Endometrium (tissue), 2 donors: ENCODE results near the gene STRIP1.
"Not testable (repeated sequence)": the region's sequence is repeated elsewhere in the genome, so short reads cannot be mapped to it uniquely, and the experiment has no call there.

Source experiments
- FAIRE-seq: peaks from 2 replicates; lab custom pipeline; 2012; peaks lifted over from hg19 to GRCh38; lab: Jason Lieb, UNC
- donor health status: control.
- donor health status: control.

STRIP1 gene

DNA sequence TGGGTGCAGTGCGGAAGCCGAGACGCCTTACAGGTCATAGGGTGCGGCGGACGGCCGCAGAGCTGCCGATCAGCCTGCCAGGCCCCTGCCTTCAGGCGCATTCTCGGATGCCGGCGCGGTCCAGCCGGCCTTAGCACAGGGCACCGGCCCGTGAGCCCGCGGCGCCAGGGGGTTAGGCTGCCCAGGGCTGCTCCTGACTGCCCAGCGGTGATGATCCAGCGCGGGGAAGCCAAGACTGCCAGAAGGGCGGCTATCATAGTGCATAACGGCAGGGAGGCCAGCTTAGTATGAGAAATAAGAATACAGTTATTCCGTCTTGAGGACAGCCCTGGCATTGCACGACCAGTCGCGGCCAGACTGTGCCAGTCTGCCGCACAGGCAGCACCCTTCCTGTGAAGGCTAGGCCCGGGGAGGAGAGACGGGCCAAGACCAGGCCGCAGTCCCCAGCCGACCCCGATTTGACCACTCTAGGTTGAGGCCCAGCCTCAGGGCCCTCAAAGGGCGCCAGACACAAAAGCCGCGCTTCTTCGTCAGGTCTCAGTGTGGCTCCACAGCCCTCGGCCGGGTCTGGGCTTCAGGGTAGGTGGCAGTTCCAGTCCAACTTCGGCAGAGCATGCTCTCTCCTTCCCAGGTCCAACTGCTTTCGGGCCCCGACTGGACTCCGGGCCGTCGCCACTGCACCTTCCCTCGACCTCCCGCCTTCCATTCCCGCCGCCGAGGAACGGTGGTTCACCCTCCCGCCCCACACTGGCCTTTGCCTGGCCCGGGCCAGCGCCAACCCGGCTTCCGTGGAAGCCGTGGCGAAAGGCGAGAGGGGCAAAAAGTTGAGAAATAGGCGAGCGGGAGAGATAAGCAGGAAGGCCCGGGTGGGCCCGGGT is 35.2 kb downstream of the STRIP1 start:
- no peak for FAIRE-seq

DNA sequence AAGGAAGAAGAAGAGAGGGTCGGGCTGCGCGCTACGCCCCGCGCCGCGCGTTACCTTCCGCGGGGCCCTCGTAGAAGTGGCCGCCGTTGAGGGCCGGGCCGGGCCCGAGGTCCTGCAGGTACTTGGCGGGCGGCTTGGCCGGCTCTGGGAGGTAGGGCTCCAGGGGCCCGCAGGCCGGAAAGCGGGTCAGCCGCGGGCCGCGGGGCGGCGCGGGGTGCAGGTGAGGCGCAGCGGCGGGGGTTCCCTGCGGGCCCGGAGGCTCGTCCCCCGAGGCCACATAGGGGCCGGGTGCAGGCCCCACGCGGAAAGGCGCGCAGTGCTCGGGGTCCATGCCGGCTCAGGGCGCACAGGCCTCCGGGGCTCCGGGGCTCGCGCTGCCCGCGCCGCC is 35.9 kb downstream of the STRIP1 start:
- no peak for FAIRE-seq

DNA sequence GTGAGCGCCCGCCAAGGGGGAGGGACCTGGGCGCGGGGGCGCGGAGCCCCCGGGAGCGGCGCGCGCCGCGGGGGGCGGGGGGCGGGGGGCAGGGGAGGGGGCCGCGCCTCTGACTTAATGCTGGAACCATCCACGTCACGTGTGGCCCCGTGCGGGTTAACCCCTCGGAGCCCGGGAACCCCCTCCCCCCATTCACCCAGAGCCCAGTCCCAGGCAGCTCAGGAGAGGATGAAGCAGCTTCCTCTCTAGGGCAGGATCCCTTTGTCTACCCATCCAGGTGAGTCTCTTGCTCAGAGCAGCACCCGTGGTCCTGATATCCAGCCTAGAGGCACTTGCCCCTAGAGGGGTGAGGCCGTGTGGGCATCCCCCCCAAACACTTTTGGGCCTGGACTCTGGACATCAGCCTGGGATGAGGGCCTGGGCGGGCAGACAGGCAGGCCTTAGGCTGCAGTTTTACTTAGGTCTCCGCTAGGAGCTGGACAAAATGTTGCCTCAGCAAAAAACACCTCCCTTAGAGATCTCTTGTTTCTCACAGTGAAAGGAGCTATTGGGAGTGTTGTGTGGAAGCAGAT is 36.3 kb downstream of the STRIP1 start, which contains the start of gene ALX3:
ALX3 (minus strand) TSS at position 2 of the 572 bp plus-strand sequence. CDS start 60 bp downstream, outside the sequence.
- no peak for FAIRE-seq

DNA sequence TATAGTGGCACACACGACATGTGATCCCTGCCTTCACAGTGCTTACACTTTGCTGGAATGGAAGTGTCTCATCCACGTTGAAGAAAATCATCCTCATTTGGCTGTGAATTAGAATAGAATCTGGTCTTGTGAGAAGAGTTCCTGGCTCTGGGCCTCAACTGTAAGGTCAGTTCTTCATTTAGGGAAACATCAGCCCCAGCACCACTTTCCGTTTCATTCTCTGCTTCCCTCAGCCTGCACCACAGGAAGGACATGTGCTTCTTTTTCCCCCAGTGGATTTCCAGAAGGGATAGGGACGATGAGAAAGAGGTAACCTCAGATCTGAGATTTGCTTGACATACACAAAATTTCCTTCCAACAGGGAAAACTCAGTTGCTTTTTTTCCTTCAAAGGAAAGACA is 39.7 kb downstream of the STRIP1 start:
- FAIRE-seq = no peak

DNA sequence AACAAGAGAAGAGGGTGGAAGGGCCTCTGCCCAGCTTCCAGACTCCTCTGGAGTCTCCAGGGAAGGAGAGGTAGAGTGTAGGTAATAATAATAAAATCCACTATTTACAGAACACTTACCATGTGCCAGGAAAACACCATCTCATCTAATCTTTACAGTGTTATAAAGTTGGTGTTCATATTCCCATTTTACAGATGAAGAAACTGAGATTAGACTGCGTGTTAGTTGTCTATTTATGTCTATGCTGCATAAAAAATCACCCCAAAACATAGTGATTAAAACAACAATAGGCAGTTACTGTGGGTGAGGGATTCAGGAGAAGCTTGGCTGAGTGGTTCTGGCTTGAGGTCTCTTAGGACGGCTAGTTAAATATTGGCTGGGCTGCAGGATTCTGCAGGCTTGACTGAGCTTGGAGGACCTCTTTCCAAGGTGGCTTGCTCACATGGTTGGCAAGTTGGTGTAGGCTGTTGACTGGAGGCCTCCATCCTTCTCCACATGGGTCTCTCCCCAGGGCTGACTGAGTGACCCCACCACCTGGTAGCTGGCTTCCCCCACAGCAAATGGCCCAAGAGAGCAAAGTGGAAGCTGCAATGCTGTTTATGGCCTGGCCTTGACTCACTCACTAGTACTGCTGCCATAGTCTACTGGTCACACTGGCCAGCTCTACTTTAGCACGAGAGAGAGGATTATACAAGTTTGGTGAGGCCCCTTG is 42.5 kb downstream of the STRIP1 start:
- FAIRE-seq = no peak

DNA sequence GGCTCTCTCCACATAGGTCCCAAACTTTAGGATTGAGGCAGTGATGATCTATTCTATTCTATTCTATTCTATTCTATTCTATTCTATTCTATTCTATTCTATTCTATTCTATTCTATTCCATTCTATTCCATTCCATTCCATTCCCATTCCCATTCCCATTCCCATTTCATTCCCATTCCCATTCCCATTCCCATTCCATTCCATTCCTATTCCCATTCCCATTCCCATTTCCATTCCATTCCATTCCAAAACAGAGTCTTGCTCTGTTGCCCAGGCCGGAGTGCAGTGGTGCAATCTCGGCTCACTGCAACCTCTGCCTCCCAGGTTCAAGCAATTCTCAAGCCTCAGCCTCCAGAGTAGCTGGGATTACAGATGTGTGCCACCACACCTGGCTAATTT is 45.6 kb downstream of the STRIP1 start:
- FAIRE-seq = not testable (repeated sequence)

DNA sequence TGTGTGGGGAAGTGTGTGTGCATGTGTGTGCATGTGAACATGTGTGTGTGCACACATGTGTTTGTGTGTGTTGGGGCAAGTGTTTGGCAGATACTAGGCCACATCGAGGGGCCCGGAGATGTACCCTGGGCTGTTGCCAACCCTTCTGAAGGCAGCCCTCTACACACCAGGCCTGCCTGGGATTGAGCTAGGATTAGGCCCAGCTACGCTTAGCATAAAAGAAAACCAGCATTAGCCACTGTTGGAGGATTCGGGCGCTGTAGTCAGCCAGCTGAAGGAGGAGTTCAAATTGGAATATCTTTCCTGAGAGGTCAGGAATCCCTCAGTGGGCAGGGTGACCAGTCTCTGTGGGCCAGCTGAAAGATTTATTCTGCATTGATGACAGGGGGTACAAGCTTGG is 46.6 kb downstream of the STRIP1 start:
- no peak for FAIRE-seq

DNA sequence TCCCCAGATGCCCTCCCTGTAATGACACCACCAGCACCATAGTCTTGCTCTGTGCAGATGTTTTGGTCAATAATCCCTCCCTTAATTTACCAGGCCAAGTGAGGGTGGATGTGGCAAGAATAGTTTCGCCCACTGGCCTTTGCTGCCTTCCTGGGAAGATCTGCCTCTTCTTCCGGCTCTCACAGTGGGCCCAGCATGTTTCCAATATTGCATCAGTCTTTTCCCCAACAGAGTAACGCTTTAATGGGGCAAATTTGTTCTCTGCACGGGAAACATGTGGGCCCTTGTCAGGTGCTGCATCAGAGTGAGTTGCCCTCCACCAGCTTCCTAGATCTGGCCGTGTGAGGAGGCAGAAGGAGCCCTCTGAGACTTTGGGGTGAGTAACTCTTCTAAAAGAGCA is 48.1 kb downstream of the STRIP1 start:
- FAIRE-seq = no peak

DNA sequence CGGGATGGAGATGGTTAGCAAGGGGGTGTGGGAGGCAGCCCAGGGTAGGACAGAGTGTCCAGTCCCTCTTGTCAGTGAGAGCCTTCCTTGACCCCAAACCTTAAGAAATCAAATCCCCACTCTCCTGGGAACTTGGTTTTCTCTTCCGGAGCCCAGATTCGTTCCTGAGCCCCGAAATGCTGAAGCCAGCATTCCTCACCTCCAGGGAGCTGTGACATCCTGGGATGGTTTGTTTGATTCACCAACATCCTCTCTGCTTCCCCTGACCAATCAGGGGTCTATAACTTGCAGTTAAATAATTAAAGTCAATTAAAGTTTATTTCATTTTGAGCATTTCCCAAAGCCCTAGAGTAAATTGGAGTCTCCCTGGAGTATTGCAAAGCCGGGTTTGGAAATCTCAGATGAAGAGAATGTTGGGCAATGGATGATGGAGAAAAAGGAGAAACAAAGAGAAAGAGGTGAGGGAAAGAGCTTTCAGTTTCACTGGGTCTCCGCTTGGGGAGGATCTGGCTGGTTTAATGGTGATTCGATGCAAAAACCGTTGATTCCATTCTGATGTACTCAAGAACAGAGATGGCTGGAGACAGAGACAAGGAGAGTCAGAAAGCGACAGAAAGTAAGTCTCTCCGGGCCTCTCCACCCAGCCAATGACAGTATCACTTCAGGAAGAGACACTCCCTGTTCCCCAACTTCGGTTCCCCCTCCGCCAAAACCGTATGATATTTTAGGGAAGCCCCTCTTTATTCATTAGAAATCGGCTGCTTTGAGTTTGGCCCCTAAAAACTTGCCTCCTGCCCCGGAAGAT is 48.8 kb downstream of the STRIP1 start:
- no peak for FAIRE-seq

DNA sequence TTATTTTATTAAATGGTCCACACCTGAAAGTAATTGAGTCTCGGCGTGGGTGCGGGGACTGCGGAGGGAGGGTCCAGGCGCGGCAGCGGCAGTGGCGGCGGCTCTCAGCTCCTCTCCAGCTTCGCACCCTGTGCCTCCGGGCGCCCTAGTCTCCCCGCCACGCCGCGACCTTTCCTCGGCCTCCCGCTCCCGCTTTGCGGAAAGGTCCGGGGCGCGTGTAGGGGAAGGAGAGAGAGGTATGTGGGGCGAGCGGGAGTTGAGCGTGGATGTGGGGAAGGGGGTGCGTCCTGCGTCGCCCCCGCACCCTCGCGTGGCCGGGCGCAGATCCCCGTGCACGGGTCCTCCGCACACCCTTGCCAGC is 49.4 kb downstream of the STRIP1 start:
- no peak for FAIRE-seq

DNA sequence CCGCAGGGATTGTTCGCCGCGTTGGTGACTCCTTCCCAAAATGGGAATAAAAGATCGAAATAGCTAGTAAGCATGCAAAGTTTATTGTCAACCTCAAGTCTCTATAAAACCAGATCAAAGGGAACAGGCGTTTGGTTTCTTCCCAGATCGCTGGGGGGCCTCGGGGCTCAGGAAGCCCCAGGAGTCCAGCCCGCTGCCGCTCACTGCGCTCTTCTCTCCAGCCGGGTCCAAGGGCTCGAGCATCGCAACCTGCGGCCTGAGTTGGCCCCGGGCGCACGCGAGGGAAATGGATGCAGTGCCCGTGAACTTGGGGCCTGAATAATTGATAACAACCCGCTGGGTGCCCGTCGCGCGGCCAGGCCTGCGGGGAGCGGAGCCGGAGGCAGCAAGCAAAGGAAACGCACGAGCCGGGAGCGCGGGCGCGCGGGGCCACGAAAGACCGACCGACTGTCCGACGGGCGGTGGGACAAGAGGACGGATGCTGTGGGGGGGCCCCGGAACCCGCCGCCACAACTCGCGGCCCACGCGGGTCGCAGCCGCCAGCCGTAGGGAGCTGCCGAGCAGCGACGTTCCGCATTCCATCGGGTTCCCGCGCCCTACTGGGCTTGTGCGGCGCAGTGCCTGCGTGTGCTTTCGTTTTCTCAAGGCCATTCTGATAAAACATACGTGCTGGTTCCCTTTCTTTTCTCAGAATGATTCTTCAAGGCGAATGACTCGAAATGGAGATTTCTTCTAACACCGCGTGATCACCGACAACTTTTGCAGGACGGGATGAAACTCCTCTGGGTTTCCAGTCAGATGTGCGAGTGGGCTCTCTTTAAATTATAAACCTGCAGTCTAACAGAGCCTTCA is 50.0 kb downstream of the STRIP1 start:
- FAIRE-seq = no peak

DNA sequence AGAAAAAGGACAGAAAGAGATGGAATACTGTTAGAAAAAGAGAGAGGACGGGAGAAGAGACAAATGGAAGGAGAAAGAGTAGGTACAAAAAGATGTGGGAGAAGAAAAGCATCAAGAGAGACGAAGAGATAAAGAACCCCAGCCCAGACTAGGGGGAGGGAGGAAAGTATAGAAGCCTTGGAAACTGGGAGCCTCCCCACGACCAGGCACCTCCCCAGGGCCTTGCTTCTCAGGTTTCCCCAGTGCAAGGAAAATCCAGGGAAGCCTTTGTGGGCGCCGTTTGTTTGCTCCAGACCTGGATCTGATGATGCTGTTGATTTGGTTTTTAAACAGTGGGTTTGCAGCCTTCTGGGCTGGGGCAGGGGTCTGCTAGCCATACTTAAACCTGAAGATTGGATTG is 51.2 kb downstream of the STRIP1 start:
- no peak for FAIRE-seq

DNA sequence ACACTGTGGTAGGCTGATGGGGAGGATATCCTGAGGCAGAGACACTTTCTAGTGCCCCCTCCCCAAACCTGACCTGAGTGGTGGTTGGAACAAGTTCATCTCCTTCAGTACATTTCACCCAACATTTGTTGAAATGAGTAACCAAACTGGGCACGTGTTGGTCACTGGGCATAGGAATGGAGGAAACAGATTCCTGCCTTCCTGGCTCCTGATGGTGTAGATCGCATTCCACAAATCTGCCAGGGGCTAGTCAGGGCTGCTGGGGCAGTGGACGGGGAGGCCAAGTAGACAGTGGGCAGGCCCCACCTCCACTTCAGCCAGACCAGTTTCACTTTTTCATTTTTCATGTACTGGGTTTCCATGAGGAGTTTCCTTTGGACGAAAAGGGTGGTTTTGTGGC is 52.5 kb downstream of the STRIP1 start:
- no peak for FAIRE-seq

DNA sequence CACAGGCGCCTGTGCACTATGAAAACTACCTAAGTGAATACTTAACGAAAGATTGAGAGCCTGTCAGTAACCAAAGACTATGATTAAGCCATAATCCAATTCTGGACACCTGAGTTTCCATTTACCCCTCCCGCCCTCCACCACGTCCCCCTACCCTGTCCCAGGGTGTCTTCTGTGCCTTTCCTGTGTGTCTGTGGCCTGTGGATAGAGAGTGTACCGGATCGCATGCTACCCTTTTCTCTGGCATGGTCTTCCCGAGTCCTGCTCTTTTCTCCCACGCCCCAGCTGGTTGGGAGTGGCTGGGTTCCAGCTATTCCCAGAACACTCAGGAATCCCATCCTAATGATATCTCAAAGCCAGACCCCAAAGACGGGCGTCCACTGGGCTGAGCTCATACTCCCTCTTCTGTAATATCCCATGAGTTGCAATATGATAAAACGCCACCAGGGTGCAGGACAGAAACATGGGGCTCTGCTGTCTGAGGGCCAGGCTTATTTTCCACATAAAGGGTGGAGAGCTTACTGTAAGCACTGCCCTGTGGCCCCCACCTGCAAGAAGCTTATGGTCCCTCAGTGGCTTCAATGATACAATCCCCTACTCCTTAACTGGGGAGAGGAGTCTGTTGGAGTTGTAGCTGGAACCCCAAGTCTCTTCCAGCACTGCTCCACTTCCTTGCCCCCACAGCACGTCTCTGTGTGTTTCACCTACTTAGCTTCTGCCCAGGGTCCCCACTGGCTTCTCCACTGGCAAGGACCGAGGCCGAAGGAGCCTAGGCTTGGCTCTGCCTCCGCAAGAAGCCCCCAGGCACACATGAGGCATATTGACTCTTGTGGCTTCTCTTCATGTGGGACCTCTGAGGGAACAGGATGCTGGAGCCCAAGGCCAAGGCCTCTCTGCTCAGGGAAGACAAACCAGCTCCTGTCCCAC is 53.7 kb downstream of the STRIP1 start:
- FAIRE-seq = no peak

DNA sequence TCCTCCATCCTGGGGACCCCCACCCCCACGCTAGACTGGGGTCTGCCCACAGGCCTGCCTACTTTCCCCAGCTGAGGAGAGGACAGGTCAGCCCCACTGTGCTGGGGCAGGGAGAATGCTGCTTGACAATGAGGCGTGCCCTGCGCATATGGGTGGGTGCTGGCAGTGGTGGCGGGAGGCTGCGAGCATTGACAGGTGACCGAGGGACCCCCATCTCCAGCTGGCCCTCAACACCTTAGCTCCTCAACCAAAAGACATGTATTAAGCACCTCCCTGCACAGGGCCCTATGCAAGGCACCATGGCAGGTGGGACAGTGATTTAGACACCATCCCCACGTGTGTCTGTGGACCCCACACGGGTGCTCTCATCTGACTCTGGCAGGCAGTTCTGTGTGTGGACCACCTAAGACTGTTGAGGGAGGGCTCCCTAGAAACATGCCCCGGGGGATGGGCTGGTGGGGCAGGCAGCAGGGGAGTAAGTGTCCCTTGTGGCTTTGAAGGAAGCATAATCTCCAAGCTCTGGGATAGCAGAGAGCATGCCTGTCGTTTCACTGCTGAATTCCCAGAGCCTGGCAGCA is 54.4 kb downstream of the STRIP1 start:
- no peak for FAIRE-seq

DNA sequence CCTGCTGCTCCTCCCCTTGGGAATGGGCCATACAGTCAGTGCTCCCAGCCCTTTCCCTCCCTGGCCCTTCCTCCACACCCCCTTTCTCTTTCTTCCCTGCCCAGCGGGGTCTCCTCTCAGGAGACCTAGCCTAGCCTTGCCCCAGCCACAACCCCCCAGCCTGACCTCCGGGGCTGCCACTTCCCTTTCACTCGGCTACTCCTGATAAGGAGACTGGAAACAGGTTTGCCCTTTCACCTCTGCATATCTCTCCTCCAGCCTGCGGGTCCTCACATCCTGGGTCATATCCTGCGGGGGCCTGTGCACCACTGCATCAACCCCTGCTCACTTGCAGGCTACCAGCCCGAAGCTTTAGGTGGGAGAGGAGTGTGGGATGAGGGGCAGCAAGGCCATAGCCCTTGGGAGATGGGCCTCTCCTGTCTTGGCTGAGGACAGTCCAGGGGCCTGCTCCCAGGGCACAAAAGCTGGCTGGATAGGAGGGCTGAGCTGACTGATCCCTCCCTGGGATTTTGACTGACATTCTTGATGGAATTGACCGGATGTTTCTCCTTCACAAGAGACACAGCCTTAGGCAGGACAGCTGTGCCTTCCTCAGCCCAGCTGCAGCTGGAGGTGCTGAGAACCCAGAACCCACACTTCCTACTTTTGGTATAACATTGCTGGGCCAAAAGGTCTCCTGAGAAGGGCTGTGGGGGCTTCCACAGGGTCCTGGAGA is 55.3 kb downstream of the STRIP1 start:
- no peak for FAIRE-seq

DNA sequence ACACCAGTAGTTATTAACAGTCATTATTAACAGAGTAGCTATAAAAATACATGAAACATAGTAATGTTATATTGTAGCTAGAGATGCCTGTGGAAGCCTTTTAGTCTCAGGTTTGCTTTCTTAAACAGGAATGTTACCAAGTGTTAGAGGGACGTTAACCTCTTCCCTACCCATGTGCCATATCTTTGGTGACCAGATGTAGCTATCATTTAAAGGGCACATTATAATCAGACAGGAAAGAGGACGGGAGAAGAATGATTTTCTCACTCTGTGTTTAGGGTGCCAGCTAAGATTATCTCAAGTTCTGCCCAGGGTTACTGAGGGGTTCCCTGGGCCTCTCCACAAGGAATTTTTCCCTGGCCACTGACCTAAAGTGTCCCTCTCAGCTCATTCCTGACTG is 57.0 kb downstream of the STRIP1 start:
- FAIRE-seq = no peak

DNA sequence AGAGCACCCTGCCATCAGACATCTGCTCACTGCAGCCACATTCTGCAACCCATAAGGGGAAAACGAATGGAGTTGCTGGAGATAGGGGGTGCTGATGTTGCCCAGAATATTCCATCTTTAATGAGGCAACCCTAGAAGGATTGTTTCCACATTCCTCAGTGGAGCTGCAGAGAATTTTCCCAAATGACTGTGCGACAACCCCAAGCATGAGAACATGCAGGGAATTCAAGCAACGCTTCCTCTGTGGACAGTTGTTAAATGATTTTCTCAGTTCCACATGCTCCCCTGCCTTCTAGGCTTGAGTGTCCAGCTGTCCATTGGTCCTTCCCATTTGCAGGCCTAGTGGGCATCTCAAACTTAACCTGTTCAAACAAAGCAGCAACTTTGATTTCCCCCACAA is 57.4 kb downstream of the STRIP1 start:
- no peak for FAIRE-seq

DNA sequence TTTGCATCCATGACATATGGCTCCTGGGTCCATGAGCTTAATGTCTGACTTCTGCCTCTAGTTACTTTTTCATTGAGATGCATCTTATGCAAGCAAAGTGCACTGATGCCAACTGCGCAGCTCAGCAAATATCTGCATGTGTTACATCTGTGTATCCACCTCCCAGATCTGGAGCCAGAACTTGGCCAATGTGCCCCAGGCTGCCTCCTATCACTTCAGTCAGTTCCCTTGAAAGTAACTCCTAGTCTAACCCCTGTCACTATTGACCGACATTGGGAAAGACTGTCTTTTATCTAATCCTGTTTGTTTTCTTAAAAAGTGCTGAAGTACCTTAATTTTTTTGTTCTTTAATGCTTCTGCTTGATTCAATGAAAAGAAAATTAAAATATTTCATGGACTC is 58.6 kb downstream of the STRIP1 start:
- FAIRE-seq = no peak
